Fibroblast of pulmonary artery (primary cell): ENCODE data around the gene CLASP1.
A peak's percentile ranks its signal among the peaks of the same experiment; 100 is the strongest.

ENCODE experiments used
- DNase-seq: peaks from one replicate; pipeline ENCODE4 v3.0.0-alpha.2; 2010; ENCODE audit warnings: low read depth
- H3K4me3 ChIP-seq: replicated peaks from 2 replicates; pipeline ENCODE4 v1.5.1; 2011; ENCODE audit warnings: low read depth, mild to moderate bottlenecking, control low read depth, low read length, moderate library complexity
- TF ChIP-seq, protein P1 (sequence below): IDR thresholded peaks from 2 replicates; pipeline ENCODE4 v1.5.1; 2011; ENCODE audit warnings: mild to moderate bottlenecking, control low read depth, low read length, inconsistent platforms; ENCODE audit errors: missing control alignments

CLASP1 gene

DNA sequence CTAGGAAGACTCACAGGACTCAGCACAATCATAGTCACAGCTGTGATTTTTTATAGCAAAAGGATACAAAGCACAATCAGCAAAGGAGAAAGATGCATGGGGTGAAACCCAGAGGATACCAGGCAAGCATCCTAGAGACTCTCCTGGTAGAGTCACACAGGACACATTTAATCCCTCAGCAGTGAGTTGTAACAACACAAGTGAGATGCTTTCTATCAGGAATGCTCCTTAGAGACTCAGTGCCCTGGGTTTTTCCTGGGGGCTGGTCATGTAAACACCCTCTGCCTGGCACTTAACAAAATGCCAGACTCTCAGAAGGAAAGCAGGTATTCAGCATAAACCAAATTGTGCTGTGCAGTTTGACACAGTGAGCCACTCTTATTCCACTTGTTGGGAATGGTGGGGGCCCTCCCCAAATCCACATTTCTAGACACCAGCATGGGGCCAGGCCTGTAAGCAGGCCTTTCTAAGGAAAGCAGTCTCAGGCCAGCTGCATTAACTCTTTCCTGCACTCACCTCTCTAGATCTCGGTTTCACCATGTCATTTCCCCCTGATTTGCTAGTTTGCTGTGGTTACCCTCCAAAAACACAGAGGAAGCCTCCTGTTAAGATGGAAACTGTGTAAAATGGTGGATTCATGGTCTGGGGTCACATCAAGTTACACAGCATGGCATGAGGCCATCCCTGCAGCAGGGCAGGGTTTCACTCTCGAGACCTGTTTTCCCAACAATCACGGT lies 135.5 kb downstream of the CLASP1 start:
- DNase-seq, result no peak
- TF ChIP-seq, protein P1, sequence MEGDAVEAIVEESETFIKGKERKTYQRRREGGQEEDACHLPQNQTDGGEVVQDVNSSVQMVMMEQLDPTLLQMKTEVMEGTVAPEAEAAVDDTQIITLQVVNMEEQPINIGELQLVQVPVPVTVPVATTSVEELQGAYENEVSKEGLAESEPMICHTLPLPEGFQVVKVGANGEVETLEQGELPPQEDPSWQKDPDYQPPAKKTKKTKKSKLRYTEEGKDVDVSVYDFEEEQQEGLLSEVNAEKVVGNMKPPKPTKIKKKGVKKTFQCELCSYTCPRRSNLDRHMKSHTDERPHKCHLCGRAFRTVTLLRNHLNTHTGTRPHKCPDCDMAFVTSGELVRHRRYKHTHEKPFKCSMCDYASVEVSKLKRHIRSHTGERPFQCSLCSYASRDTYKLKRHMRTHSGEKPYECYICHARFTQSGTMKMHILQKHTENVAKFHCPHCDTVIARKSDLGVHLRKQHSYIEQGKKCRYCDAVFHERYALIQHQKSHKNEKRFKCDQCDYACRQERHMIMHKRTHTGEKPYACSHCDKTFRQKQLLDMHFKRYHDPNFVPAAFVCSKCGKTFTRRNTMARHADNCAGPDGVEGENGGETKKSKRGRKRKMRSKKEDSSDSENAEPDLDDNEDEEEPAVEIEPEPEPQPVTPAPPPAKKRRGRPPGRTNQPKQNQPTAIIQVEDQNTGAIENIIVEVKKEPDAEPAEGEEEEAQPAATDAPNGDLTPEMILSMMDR, result no peak
- H3K4me3 ChIP-seq, result no peak overlapping the region

DNA sequence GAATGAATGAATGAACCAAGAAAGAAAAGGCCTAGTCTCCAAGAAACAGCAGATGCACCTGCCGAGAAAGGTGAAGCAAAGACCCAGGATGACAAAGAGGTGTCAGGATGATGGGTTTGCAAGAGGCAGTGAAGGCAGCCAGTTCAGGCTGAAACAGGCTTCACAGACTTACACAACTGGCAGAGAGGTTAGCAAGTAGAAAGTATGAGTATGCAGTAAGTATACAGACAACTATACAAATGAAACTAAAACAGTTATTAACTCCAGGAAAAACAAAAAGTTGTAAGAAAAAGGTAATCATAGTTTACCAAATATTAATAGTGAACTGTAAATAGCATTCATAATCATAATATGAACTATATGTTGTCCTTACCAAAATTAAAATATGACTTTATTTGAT lies 138.4 kb downstream of the CLASP1 start:
- no peak overlapping the region for H3K4me3 ChIP-seq
- DNase-seq, result no peak
- TF ChIP-seq, protein P1, result no peak

DNA sequence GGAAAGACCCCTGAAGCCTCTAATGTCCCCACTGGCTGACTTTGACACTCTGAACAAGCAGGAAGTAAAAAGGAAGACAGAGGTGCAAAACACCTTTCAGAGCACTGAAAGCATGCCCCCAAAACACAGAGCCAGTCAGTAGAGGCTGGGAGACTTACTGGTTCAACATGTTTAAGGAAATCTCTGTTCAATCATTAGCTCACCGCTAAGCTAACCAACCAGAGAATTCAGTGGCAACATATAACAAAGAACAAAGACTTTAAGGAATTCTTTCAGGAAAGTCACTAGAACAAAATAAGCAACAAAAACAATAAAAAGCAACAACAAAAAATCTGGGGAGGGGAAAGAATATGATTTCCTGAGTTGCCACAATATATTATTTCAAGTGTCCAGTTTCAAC lies 142.6 kb downstream of the CLASP1 start:
- DNase-seq, result no peak
- TF ChIP-seq, protein P1, result no peak
- no peak overlapping the region for H3K4me3 ChIP-seq

DNA sequence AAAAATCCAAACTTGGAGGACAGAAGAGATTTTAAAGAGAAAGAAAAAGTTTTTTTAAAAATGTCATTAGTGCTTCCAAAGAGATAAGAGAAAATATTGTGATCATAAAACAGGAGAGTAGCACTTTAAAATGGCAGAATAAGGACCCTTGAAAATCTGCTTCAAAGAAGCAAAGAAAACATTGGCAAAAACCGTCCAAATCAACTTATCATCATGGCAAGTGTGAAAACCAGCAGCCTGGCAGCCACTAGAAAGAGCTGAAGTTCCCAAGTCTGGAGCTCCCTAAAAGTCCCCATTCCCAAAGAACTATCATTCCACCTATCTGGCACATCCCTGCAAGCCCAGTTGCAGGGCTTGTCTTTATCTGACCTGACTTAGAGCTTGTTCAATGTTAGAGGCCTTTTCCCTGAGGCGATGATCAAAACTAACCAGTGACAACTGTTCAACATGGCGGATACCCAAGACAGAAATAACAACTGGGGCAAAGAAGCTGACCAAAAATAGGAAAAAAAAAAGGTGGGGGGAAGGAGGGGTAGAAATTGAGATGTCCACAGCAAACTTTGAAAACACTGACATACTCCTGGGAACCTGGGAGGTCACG lies 143.2 kb downstream of the CLASP1 start:
- TF ChIP-seq, protein P1, result no peak
- no peak for DNase-seq

DNA sequence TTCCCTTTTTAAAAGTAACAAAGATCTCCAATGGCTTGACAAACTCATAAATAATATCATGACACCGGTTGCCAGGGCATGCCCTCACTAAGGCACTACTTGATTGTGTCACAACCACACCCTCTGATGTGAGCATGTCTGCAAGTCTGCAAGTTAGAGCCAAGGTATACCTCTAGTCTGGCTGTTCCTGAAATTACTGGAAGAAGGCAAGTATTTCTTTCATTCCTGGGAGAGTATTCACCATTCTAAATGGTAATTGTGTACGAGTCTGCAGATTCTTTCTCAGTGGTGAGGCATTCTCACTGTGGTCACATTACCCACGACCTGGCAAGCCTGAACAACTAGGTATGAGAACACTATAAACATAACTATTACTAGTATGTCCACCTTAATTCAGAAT lies 144.3 kb downstream of the CLASP1 start:
- no peak overlapping the region for H3K4me3 ChIP-seq
- TF ChIP-seq, protein P1, result no peak
- peak; percentile 73 for DNase-seq

More for the DNA sequence above, 143.2 kb downstream of the CLASP1 start:
- H3K4me3 ChIP-seq, result no peak overlapping the region

DNA sequence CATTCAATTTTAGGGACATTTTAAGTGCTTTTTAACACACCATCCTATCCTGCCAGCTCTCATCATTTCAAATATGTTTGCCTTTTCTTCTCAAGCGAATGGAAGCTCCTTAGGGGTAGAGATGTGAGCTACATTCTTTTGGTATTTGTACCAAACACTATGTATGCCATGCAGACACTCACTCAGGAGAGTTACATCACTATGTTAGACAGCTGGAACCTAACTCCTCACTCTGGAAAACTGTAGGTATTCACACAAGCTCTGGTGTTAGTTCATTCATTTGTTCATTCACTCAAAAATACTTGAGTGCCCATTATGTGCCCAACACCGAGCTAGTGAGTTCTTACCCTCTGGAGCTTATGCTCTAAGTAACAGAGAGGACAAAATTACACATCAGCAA lies 144.9 kb downstream of the CLASP1 start:
- no peak for DNase-seq
- H3K4me3 ChIP-seq, result no peak overlapping the region
- TF ChIP-seq, protein P1, result no peak
